HL-60/S4 treated with retinoic acid at 250 ng/mL for 4 days and 3 days (cell line): Measurements from ENCODE around the gene PALLD.

Experiments
- in situ Hi-C: fragments of 300-500 bp; cut with MboI; formaldehyde crosslinking; loops from 2 replicates; pipeline ENCODE4 v1.7.0; 2022; ENCODE audit warnings: low sequenced_read_pairs

The PALLD gene

GRCh38 chr4:168551945-168552695, 55.3 kb downstream of the PALLD start:
- in situ Hi-C loops = no loop called here

GRCh38 chr4:168553714-168554370, 57.0 kb downstream of the PALLD start:
- in situ Hi-C loops = no loop called here

DNA sequence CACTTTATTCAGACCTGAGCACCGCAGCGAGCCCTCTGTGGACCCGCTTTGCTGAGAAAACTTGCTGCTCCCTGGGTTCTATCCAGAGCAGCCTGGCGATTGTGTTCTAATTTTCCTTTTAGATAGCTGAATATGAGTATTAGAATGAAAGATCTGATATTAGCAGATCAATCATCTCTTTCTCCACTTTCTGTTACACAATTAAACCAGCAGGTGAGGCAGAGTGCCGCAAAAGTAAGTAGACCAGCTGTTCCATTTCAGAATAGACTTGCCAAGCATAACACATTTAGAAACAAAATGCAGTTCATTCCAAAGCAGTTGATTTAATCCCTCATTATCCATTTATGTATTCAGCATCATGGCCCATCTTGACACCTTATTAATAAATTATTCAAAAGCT, 58.6 kb downstream of the PALLD start:
- in situ Hi-C loops = no loop called here

- in situ Hi-C loops = no loop called here
Observed at GRCh38 chr4:168557658-168558057, 60.8 kb downstream of the PALLD start.

DNA sequence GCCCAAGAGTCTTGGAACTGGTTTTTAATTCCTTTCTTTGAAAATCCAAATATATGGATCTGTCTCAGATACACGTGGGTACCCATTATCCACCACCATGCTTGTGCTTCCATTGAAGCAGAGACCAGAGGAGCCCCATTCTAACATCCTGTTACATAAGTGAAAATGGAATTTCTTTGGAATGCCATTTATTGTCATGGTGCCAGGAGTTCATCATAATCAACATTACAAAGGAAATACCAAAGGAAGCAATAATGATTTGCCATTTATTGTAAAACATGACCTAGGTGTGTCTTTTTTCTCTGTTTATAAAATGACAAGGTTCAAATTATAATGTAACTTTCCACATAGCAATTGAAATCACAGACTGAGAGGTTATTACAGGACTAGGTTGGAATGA, 61.7 kb downstream of the PALLD start:
- in situ Hi-C loops = no loop called here

DNA sequence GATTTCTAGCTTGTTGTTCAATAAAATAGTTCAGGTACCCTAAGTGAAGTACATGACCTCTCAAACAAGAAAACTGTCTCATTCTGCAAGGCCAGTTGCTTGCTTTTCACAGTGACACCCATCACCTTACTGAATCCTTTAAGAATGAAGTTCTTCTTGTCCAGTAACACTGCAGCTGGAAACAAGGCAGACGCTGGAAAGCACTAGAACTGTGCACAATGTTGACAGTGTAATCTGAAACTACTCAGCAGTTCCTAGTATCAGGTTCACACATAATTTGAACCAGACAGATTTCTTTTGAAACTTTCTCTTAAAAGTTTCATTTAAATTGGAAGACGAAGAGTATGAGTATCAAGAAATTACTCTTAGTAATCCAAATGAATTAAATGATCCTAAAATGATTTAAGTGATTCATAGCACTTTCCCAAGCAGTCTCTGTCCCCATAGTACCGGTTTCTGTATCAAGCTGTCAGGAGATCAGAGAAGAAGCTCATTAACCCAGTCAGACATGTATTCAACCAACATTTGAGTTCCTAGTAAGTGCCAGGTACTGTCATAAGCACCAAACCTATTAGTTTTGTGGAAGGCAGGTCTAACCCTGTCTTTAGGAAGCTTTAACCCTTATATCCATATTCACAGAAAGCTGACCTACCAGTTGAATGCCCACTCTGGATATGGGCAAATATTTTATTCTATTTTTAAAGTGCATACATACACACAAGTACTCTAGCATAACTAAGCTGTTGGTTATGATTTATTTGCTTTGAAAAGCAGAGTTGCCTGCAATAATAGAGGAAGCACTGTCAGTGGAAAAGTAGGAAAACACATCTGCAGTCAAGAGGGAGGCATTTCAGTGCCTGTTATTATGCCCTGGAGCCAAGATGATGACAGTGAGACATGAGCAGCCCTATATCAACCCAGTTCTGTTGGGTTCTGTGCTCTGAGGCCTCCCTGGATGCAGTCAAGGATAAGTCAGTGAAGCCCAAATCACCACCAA, 63.6 kb downstream of the PALLD start:
- in situ Hi-C loops = no loop called here

GRCh38 chr4:168562041-168562571, 65.3 kb downstream of the PALLD start:
- in situ Hi-C loops = no loop called here

- in situ Hi-C loops = no loop called here
Observed at GRCh38 chr4:168564023-168564422, 67.2 kb downstream of the PALLD start.

- in situ Hi-C loops = no loop called here
Observed at GRCh38 chr4:168565130-168565529, 68.3 kb downstream of the PALLD start.

DNA sequence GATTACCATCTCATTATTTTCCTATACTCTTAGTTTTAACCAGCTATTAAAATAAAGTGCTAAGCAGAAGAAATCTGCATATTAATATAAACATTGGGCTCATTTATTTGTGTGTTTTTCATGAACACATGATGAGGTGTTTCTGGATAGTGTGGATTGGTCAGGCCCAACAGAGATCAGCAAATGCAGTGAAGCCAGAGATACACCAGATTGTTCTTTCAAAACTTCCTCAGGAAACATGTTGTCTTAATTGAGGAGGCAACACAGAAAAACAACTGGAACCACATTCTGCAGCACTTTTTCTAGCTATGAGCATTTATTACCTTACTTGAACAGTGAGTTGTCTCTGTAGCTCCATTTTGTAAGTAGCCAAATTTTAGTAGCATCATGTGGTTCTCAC, 69.9 kb downstream of the PALLD start:
- in situ Hi-C loops = no loop called here

- in situ Hi-C loops = no loop called here
Observed at GRCh38 chr4:168569066-168569930, 72.4 kb downstream of the PALLD start.

- in situ Hi-C loops = no loop called here
Observed at GRCh38 chr4:168569931-168570276, 73.1 kb downstream of the PALLD start.

DNA sequence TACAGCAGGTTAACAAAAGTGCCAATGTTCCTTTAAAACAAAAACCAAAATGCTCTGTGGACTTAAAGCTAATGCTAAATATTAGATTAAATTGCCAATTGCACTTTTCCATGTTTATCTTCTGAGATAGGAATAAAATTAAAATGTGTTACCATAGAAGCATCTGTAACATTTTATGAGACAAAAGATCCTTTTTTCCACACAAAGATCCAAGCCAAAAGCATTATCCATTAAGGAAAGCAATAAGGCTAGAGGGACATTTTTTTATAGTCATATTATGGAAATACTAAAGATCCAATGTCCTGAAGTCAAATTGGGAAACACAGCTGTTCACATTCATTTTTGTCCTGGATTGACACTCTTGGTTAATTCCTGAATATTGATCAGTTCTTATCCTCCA, 73.6 kb downstream of the PALLD start:
- in situ Hi-C loops = no loop called here

DNA sequence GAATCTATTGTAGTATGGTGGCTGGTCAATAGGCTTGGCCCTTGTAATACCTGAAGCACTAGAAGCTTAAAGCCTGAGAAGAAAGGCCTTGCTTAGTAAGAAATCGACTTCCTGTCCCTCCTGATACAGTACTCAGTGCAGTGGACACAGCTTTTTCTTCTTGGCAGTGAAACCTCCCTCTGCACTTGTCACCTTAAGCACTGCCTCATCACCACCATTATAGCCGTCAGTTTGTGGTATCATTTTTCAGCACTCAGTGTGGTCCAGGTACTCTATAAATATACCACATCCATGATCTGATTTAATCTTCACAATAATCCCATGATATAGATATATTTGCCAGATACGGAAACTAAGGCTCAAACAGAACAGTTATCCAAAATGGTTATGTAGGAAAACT, 75.2 kb downstream of the PALLD start:
- in situ Hi-C loops = no loop called here

DNA sequence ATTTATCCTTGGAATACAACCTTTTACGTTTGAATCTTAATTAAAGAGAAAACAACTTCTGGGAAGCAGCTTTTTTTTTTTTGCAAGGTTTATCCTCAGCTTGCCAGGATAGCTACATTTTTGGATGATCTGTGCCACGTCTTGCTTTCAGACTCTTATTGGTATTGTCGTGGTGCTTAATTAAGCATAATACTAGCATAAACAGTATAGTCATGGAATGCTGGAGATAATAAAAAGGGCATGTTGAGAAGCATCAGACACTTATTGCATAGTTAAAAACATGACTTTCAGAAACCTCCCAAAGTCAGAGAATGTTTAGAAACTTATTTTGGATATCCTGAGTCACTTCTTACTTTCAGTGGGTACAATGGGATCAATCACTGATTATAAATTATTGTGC, 77.0 kb downstream of the PALLD start:
- in situ Hi-C loops = no loop called here

- in situ Hi-C loops = loop anchor here (25.0 kb wide), 1 partner anchor 338 kb away; no protein-coding TSS in a partner anchor
Observed at GRCh38 chr4:168574581-168575295, 77.9 kb downstream of the PALLD start.

DNA sequence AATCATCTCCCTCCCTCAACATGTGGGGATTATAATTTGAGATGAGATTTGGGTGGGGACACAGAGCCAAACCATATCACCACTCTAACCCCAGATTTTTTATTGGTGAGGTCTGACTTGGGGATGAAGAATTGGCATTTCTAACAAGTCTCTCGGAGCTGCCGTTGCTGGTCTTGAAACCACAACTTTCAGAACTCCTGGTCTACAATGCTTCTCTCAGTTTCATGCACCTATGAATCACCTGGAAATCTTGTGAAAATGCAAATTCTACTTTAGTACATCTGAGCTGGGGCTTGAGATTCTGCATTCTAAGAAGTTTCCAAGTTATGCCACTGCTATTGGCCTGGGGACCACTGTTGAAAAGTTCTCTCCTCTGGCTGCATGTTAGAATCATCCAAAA, 78.6 kb downstream of the PALLD start:
- in situ Hi-C loops = loop anchor here (25.0 kb wide), 1 partner anchor 337 kb away; no protein-coding TSS in a partner anchor

DNA sequence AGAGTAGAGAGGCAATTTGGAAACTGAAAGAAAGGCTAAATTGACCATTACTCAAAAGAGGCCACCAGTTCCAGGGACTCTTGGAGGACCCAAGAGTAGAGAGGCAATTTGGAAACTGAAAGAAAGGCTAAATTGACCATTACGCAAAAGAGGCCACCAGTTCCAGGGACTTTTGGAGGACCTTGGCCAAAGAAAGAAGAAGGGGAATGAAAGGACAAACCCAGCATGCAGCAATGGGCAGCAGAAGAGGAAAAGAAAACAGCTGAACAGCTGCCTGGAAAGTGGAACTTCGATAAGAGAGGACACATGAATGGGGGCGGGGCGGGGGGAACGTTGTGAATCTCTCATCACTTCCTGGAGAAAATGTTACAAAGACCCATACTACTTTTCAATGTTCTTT, 80.8 kb downstream of the PALLD start:
- in situ Hi-C loops = loop anchor here (25.0 kb wide), 1 partner anchor 335 kb away; no protein-coding TSS in a partner anchor

DNA sequence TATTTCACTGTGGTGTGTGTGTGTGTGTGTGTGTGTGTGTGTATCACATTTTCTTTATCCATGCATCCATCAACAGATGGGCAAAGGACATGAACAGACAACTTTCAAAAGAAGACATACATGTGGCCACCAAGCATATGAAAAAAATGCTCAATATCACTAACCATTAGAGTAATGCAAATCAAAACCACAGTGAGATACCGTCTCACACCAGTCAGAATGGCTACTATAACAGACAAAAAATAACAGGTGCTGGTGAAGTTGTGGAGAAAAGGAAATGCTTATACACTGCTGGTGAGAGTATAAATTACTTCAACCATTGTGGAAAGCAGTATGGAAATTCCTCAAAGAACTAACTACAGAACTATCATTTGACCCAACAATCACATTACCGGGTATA, 83.4 kb downstream of the PALLD start:
- in situ Hi-C loops = loop anchor here (25.0 kb wide), 1 partner anchor 332 kb away; no protein-coding TSS in a partner anchor
